NOMO-1 treated with dmso at 0.1 percent for 144 hours (cell line): ENCODE measurements around the gene BCR.
A peak's percentile ranks its signal among the peaks of the same experiment; 100 is the strongest.

Source experiments
- DNase-seq: peaks from one replicate; lab custom pipeline; 2025; ENCODE audit not compliant: unreplicated experiment; lab: John Stamatoyannopoulos, UW

BCR gene

DNA sequence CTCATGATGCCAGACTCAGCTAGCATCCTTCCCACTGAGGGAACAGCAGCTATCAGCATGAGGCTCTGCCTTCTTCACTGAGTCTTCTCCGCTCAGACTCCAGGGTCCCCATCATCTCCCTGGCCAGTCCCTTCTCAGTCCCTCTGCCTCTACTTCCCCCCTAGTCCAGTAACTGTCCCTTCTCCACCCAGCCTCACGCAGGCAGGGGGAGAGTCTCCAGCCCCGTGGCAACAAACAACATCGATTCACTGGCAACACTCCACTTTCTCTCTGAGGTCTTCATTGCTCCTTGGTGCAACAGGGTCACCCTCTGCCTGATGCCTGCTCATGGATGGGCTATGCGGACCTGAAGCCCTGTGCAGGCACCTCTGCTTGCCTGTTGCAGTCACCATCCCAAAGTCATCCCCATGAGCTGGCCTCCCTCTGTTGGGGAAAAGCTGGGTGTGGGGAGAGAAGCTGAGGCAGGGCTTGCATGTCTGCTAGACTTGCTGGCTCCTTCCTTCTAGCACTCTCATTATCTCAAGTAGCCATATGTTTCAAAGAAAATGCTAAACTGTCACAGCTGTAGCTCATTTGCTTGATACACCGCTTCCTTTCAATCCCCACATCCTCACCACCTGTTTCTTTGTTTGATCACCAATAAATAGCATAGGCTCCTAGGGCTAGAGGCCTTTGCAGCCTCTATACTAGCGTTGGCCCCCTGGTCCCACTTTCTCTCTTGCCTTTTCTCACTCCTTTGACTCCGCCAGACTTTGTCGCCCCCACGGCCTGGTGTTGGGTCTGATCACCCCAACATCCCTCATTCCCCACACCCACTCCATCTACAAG lies 4.3 kb upstream of the BCR start:
- no peak for DNase-seq

- DNase-seq: no peak
Observed at GRCh38 chr22:23176645-23177027, 3.7 kb upstream of the BCR start.

DNA sequence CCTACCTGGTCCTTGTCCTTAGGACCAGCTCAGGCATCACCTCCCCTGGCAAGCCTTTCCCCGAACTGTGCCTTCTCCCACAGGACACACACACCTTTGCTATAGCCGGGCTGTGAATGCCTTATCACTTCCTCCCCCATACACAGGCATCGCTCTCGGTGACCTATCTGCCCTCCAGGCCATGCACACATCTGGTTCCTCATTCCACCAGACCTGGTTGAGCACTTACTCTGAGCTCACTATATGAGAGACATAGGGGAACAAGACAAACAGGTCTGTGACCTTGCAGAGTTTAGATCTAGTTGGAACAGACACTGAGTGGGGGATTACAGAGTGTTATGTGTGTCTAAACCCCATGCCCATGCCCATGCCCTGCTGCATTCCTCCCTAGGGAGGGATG lies 3.1 kb upstream of the BCR start:
- DNase-seq: peak; percentile 38

DNA sequence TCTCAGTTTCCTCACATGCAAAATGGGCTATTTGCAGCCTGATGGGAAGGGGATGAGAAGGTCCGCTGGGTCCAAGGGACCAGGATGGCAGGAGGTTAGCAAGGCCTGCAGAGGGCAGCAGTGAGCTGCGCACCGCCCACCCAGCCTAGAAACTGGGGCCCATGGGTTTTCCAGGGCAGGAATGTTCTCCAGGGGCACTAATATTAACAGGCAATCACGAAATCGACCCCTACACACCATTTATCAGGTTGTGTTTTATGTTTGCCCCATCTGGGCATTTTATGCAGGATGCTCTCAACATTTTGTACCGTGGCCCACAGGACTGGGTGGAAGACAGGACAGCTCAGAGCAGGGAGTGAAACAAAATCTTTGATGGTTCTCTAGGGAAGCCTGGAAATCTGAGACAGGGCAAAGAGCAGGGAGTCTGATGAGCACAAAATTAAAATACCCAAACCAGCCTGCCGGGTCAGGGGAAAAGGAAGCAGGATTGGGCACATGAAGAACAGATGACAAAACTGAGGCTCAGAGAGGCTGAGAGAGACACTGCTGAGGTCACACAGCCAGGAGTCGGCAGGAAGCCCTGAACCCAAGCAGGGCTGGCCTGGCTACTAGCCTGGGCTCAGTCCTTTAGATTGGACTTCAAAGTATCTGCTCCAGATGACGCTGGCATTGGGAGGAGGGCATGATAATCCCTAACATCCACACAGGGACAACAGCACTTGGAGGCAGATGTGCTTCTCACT lies 1.6 kb upstream of the BCR start:
- no peak for DNase-seq

GRCh38 chr22:23179381-23180299 lies 669 bp upstream of the BCR start:
- DNase-seq: no peak

DNA sequence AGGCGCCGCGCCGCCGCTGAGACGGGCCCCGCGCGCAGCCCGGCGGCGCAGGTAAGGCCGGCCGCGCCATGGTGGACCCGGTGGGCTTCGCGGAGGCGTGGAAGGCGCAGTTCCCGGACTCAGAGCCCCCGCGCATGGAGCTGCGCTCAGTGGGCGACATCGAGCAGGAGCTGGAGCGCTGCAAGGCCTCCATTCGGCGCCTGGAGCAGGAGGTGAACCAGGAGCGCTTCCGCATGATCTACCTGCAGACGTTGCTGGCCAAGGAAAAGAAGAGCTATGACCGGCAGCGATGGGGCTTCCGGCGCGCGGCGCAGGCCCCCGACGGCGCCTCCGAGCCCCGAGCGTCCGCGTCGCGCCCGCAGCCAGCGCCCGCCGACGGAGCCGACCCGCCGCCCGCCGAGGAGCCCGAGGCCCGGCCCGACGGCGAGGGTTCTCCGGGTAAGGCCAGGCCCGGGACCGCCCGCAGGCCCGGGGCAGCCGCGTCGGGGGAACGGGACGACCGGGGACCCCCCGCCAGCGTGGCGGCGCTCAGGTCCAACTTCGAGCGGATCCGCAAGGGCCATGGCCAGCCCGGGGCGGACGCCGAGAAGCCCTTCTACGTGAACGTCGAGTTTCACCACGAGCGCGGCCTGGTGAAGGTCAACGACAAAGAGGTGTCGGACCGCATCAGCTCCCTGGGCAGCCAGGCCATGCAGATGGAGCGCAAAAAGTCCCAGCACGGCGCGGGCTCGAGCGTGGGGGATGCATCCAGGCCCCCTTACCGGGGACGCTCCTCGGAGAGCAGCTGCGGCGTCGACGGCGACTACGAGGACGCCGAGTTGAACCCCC lies 798 bp downstream of the BCR start:
- no peak for DNase-seq

GRCh38 chr22:23181721-23182308 lies 1.5 kb downstream of the BCR start:
- no peak for DNase-seq

GRCh38 chr22:23182309-23183060 lies 2.2 kb downstream of the BCR start:
- no peak for DNase-seq

DNA sequence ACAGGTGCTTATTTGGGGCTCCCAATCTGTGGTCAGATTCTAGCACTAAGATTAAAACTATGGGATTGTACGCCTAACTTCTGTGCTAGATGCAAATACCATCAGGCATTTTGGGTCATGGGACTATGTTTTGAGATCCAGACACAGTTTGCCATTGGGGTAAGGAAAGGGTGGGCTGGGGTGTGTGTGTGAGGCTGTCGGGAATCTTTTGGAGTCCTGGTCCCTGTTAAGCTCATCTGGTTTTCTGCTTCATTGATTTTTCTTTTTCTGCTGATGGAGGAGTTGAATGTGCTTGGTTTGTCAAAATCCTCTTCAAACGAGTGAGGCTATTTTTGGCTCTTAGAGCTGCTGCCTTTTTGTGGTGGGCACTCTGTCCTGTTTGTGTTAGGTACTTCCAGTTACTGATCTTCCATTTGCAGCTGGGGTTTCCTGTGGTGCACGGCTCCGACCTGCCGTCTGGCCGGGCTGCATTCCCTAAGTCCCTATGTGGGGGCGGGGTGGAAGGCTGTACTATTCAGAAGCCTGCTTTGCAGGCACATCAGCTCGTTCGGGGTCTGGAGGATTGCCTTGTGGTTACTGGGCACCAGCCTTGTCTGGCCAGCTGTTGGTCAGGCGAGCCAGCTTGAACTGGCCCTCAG lies 2.9 kb downstream of the BCR start:
- no peak for DNase-seq

GRCh38 chr22:23184100-23184763 lies 3.9 kb downstream of the BCR start:
- DNase-seq: no peak

- DNase-seq: no peak
Observed at GRCh38 chr22:23184764-23185113, 4.4 kb downstream of the BCR start.

DNA sequence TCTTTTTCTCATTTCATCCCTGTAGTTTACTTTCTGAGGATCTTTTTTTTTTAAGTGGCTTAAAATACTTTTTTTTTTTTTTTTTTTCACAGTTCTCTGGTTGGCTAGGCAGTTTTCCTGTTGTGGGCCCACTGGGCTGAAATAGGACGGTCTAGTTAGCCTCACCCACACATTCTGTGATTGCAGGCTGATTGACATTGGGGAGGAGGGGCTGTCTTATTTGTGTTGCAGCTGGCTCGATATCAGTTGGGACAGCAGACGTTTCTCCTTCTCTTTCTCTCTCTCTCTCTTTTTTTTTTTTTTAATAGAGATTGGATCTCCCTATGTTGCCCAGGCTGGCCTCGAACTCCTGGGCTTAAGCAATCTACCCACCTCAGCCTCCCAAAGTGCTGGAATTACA lies 6.9 kb downstream of the BCR start:
- DNase-seq: no peak

DNA sequence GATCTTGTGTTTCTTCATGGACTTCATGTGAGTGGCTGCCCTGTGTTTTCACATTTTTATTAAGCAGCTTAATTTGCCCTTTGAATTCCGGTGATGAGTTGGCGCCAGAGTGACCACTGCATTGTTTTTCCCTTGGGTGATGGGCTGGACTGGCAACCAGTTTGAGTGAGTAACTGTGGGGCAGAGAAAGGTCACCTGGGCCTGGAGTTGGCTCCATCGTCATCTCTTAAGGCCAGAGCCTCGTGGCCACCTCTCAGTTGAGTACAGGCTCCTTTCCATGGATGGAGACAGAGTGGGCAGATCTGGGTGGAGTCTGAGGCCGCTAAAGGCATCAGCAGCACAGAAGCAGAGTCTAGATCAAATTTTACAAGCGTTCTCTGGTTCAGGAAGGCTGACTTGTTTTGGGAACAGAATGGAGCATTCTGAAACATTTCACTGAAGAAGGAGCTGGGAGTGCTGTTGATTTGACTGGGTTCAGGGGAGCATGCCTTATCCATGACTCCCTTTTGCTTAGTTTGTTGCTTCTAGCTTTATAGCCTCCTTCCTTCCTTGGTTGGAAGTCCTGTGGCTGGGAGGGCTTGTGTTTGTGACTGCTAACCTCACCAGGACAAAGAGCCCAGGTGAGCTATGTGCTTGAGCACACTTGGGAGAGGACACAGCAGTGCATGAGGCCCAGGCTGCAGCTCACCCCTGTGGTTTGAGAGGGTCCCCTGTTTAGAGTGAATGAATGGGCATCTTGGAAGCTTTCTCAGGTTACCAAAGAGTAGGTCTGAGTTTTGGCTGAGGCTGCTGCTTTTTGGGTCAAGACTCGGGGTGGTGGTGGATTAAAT lies 7.8 kb downstream of the BCR start:
- DNase-seq: no peak

DNA sequence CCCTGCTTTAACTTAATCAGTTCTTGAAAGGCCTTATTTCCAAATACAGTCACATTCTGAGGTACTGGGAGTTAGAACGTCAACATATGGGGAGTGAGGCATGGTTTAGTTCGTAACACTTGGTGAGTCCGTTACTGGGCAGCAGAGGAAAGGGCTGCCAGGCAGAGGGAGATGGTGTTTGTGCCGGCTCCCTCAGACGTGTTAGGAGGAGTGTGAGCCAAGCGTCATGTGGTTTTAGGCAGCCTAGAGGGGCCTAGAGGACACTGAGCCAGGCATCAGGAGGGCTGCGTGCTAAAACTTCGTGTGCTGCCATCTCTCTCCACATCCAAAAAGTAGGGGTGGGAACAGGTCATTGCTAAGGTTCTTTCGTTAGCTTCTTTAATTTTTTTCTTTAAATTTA lies 10.2 kb downstream of the BCR start:
- no peak for DNase-seq

- no peak for DNase-seq
Observed at GRCh38 chr22:23192133-23192532, 11.8 kb downstream of the BCR start.

GRCh38 chr22:23192558-23192957 lies 12.2 kb downstream of the BCR start:
- DNase-seq: no peak

DNA sequence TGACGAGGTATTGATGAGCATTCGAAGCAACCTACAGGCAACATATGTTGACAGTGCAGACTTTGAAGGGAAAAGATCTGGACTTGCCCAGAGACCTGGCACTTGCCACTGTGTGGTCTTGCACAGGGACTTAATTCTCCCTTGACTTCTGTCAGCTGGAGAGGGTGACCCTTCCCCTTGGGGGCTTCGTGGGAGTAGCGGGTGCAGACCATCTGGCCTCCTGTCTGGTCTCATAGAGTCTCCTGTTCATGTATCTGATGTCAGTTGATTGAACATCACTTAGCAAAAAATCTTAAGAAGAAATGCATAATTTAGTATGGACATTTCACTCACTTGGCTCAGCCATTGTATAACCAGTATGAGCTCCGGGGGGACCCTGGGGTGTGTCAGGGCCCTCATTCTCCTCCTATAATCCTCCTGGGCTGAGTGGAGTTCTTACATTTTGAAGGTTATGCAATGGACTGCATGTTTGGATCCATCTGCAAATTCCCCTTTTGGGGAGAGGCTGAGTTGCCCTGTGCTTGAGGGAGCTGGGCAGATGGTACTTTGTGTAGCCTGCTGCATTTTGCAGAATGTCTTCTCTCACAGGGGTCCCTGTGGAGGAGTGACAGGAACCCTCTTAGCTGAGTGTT lies 13.0 kb downstream of the BCR start:
- DNase-seq: no peak
